GM20000 (cell line): ENCODE measurements around the gene NF2.

ENCODE experiments used
- DNase-seq: peaks from one replicate; pipeline ENCODE4 v3.0.0; 2012; ENCODE audit warnings: low spot score
- CTCF ChIP-seq: IDR thresholded peaks from 2 replicates; pipeline ENCODE4 v1.5.1; 2012; ENCODE audit warnings: mild to moderate bottlenecking, control low read depth; ENCODE audit errors: extremely low read depth, missing control alignments

NF2 gene

GRCh38 chr22:29673361-29674066 is 70.1 kb downstream of the NF2 start:
- no peak for DNase-seq
- TF ChIP-seq CTCF: no peak

- DNase-seq: no peak
- TF ChIP-seq CTCF: no peak
Observed at GRCh38 chr22:29674121-29674520, 70.7 kb downstream of the NF2 start.

DNA sequence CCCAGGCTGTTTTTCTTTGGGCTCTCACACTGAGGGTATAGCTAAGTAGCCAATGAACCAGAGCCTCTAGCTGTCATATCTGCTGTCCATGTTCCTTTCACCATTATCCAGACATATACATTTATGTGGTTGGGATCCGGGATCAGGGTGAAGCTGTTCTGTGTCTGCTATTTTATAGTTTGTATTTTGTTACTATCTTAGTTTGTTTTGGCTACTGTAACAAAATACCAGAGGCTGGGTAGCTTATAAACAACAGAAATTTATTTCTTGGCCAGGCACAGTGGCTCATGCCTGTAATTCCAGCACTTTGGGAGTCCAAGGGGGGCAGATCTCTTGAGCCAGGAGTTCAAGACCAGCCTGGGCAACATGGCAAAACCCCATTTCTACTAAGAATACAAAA is 75.9 kb downstream of the NF2 start:
- no peak for DNase-seq
- TF ChIP-seq CTCF: no peak

DNA sequence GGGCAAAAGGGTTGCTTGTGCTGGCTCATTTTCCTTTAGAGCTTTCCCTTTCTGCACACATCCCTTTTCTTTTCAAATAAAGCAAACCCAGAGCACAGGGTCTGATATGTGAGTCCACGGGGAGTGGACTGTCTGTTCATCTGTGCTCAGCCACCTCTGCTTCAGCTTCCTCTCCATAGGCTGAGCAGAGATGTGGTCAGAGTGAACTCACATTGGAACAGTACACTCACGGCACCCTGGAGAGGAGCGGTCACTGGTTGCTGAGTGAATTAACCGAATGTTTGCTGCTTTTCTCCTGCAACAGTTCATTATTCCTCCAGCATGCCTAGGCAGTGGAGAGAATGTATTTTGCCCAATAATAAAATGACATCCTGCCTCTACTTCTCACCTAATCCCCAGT is 80.1 kb downstream of the NF2 start:
- no peak for DNase-seq
- no peak for TF ChIP-seq CTCF

- DNase-seq: no peak
- no peak for TF ChIP-seq CTCF
Observed at GRCh38 chr22:29684244-29684643, 80.8 kb downstream of the NF2 start.

GRCh38 chr22:29689206-29689879 is 85.9 kb downstream of the NF2 start:
- no peak for TF ChIP-seq CTCF
- DNase-seq: no peak

DNA sequence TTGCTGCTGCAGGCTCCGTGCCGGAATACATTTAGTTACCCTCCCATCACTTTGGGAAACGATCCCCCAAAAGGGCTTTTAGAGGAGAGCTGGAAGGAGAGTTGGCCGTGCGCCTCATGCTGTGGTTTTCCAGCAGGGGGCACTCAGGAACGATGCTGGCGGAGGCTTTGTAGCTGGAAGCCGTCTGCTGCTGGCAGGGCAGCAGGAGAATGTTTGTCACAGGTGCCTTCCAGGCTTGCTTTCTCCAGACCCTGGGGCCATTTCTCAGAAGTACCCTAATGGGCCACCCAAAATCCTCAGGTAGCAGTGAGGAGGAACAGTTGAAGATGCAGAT is 86.4 kb downstream of the NF2 start:
- TF ChIP-seq CTCF: no peak
- DNase-seq: no peak
